Activated CD4-positive, alpha-beta T cell treated with anti-CD3 and anti-CD28 coated beads, Interleukin-2, amount 50 U/mL, for 48 hours (primary cell): ENCODE measurements around the gene MTR.
"Not testable (repeated sequence)": the region's sequence is repeated elsewhere in the genome, so short reads cannot be mapped to it uniquely, and the experiment has no call there.

Experiments used
- DNase-seq, 2 experiments: peaks; one replicate each; pipeline ENCODE4 v3.0.0-alpha.2; 2020

MTR gene

GRCh38 chr1:236868625-236869467 lies 73.8 kb downstream of the MTR start:
- DNase-seq = peak; percentile 39 to 48

- DNase-seq = no peak
Measured at GRCh38 chr1:236869911-236870310, 74.8 kb downstream of the MTR start.

DNA sequence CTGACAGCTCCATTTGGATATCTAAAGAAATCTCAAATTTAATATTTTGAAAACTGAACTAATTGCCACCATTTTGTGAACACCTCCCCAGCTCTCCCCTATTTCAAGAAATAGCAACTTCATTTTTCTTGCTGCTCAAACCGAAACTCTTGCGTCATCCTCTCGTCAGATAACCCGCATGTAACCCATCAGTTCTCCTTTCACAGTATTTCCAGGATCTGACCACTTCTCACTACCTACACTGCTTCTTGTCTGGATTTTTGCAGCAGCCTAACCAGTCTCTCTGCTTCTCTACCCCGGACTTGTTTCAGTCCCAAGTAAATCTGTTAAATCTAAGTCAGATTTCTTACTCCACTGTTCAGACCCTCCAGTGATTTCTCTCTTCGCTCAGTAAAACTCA lies 75.6 kb downstream of the MTR start:
- DNase-seq = no peak

GRCh38 chr1:236872075-236872666 lies 77.1 kb downstream of the MTR start:
- no peak for DNase-seq

GRCh38 chr1:236875975-236876374 lies 80.9 kb downstream of the MTR start:
- no peak for DNase-seq

DNA sequence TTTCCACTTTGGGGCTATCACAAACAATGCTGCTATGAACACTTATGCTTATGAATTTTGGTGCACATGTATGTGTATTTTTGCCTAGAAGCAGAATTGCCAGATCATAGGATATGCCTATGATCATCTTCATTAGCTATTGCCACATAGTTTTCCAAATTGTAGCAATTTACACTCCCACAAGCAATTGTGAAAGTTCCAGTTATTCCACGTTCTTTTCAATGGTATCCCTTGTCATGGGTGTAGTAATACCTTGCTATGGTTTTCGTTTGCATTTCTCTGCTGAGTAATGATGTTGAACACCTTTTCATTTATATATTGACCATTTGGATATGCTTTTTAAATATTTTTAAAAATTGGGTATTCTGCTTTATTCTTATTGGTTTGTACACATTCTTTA lies 82.6 kb downstream of the MTR start:
- DNase-seq = no peak

GRCh38 chr1:236880209-236880608 lies 85.1 kb downstream of the MTR start:
- DNase-seq = no peak

GRCh38 chr1:236882678-236883077 lies 87.6 kb downstream of the MTR start:
- no peak for DNase-seq

GRCh38 chr1:236886199-236886598 lies 91.1 kb downstream of the MTR start:
- no peak for DNase-seq

GRCh38 chr1:236887081-236887480 lies 92.0 kb downstream of the MTR start:
- DNase-seq = no peak

- no peak for DNase-seq
Measured at GRCh38 chr1:236888126-236888525, 93.0 kb downstream of the MTR start.

DNA sequence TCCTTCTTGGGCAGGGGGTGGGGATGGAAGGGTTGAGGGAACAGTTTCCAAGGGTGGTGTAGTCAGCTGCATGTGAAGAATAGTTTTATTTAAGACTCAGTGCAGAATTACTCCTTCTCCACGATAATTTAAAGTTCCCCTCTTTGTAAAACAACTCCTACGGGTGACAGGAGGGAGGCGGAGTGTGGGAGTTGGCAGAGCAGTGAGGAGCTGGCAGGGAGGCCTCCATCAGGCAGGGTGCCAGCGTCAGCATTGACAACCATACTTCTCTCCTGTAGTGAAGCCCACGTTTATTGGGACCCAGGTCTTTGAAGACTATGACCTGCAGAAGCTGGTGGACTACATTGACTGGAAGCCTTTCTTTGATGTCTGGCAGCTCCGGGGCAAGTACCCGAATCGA lies 93.8 kb downstream of the MTR start:
- no peak for DNase-seq

- DNase-seq = no peak
Measured at GRCh38 chr1:236890152-236891056, 95.3 kb downstream of the MTR start.

GRCh38 chr1:236893626-236894545 lies 98.8 kb downstream of the MTR start:
- no peak for DNase-seq

- DNase-seq = no peak
Measured at GRCh38 chr1:236895665-236896387, 100.7 kb downstream of the MTR start.

- no peak for DNase-seq
Measured at GRCh38 chr1:236896716-236897115, 101.6 kb downstream of the MTR start.

DNA sequence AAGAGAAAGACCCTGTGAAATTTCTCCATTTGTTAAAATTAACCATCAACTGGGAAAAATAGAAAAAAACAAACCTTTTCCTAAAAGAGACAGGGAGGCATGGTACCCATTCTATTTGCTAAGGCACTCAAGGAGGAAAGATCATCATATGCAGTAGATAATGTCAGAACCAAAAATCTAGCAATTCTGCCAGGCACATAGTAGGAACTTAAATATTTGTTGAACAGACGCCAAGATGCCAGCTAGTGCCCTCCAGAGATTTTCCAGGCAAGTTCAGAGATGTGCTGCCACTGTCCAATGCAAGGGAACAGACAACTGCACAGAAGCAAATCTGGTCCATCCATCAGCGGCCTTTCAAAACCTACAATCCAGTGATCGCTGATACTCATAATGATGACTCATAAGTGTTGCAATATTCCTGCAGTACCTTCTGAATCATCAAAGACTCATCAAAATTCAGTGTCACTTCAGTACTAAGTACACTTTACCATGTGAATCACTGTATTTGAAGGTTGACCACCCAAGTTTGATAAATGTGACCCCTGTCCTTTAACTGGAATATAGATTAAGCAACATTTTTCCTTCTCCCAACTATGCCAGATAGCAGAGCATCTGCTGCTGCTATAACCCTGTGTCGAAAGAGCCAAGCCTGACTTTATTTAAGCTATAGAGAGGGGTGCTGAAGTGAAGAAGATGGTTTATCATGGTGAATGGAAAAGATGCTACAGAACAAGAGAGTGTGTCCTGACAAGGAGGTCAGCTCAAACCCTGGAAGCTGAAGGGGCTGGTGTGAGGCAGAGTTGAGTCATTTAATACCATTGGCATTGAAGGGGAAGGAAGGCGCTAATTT lies 110.0 kb downstream of the MTR start:
- no peak for DNase-seq

DNA sequence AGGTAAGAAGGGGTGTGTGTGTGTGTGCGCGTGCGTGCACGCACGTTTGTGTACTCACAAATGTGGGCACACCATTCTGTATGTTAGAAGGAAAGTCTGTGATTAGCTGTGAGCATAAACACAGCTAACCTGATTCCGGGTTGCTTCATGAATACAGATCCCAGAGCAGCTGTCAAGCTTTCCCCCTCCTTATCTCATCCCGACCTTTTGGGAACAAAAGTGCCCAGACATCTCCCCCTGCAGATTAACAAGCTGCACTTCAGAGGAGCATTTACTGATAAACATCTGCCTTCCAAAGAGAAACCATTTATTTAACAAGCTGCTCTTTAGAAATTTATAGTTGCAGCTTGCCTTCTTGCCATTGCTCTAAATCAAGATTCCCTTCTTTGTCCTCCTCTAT lies 112.1 kb downstream of the MTR start:
- no peak for DNase-seq

- DNase-seq = no peak
Measured at GRCh38 chr1:236908669-236909068, 113.6 kb downstream of the MTR start.

GRCh38 chr1:236911047-236911446 lies 116.0 kb downstream of the MTR start:
- DNase-seq = not testable (repeated sequence)
